Lower leg skin (tissue), 3 donors: Measurements from ENCODE around the gene DDX11.
"Not testable (repeated sequence)": the region's sequence is repeated elsewhere in the genome, so short reads cannot be mapped to it uniquely, and the experiment has no call there.

ENCODE experiments used
- POLR2A ChIP-seq, 2 donors: fragments of 450-650 bp; IDR thresholded peaks; one replicate each; pipeline ENCODE4 v1.6.1; 2016 to 2017; ENCODE audit warnings: antibody characterized with exemption in 2 of 2, mild to moderate bottlenecking in 1 of 2, moderate library complexity in 1 of 2
- TF ChIP-seq, protein P1 (sequence below), 3 donors: fragments of 450-650 bp; IDR thresholded peaks; one replicate each; pipeline ENCODE4 v1.5.1; 2016; ENCODE audit warnings: antibody characterized with exemption in 3 of 3, mild to moderate bottlenecking in 3 of 3, moderate library complexity in 2 of 3

DNA sequence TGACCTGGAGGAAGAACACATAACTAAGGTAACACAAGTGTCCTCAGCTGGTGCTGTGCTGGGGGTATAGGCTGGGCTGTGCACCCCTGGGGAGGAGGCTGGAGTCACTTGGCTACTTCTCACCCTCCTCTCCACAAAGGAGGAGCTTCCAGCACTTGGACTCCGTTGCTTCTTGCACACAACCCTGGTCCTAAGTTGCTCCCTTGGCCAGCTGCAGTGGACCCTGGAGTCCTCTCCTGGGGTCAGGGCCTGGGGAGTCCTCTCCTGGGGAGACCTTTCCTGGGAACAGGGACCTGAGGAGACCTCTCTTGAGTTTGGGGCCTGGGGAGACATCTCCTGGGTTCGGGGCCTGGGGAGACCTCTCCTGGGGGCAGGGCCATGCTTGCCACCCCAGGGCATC, 14.3 kb downstream of the DDX11 start:
- TF ChIP-seq, protein P1, sequence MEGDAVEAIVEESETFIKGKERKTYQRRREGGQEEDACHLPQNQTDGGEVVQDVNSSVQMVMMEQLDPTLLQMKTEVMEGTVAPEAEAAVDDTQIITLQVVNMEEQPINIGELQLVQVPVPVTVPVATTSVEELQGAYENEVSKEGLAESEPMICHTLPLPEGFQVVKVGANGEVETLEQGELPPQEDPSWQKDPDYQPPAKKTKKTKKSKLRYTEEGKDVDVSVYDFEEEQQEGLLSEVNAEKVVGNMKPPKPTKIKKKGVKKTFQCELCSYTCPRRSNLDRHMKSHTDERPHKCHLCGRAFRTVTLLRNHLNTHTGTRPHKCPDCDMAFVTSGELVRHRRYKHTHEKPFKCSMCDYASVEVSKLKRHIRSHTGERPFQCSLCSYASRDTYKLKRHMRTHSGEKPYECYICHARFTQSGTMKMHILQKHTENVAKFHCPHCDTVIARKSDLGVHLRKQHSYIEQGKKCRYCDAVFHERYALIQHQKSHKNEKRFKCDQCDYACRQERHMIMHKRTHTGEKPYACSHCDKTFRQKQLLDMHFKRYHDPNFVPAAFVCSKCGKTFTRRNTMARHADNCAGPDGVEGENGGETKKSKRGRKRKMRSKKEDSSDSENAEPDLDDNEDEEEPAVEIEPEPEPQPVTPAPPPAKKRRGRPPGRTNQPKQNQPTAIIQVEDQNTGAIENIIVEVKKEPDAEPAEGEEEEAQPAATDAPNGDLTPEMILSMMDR (IDR thresholded peaks at IDR 0.05), result not testable (repeated sequence)
- not testable (repeated sequence) for TF ChIP-seq POLR2A (IDR thresholded peaks at IDR 0.05)
